GM18499 (cell line): ENCODE measurements around the gene CDH13.

Source experiments
- ATAC-seq: cut with Tn5 transposase; IDR thresholded peaks from one replicate; pipeline ENCODE4 v1.9.1; 2021; ENCODE audit warnings: moderate number of reproducible peaks; ENCODE audit not compliant: insufficient read depth, unreplicated experiment

The CDH13 gene

GRCh38 chr16:83125999-83126568 is 499.3 kb downstream of the CDH13 start:
- ATAC-seq: no peak

GRCh38 chr16:83128041-83128440 is 501.3 kb downstream of the CDH13 start:
- ATAC-seq: no peak

DNA sequence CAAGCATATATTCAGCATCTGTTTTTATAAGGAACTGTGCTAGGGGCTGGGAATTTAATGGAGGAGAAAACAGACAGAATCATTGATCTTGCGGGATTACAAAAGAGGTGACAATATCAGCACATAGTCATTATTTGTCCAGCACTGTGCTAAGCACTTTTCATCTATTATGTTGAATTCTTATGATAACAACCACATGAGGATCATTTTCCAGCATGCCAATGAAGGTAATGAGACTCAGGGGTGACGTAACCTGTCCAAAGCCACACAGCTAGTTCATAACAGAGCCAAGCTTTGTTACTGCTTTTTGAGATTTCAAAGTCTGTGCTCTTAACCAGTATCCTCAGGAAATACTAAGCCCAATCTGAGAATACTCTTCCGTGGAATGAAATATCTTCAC is 503.3 kb downstream of the CDH13 start:
- no peak for ATAC-seq

DNA sequence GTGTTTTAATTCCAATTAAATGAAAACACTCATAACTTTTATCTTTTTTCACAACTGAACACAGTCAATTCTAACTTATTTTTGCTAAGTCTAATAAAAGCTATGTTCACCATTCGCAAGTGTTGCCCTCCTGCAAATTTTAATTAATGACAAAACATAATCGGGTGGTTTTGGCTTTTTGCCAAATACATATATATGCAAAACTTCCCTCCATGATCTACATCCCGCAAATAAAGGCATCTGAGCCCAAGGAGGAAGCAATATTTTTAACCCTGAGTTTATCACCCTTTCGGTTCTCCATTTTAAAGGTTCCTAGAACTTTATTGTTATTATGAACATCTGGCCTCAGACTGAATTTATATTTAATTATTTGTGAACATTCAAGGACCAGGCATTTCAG is 507.9 kb downstream of the CDH13 start:
- ATAC-seq: no peak

- ATAC-seq: no peak
Measured at GRCh38 chr16:83136419-83136818, 509.6 kb downstream of the CDH13 start.

GRCh38 chr16:83136924-83137323 is 510.2 kb downstream of the CDH13 start:
- no peak for ATAC-seq

- no peak for ATAC-seq
Measured at GRCh38 chr16:83137326-83137781, 510.6 kb downstream of the CDH13 start.

- ATAC-seq: no peak
Measured at GRCh38 chr16:83137894-83138293, 511.1 kb downstream of the CDH13 start.

GRCh38 chr16:83138512-83138911 is 511.7 kb downstream of the CDH13 start:
- ATAC-seq: no peak

- no peak for ATAC-seq
Measured at GRCh38 chr16:83138976-83139690, 512.4 kb downstream of the CDH13 start.

DNA sequence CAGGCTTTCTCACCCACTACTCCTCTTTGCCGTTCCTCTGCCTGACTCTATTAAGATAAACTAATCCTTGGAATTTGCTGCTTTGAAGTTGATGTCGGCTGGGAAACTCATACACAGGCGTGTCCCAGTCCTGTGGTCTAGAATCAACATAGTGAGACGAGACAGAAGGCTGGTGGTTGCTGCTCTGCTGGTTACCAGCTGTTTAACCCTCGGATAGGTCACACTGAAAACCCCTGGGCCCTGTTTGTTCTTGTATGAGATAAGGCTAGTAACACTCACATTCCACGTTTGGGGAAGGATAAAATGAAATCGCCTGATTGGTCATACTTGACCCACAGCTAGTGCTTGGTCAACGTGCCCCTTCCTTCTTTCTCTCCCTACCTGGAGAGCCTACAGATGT is 517.0 kb downstream of the CDH13 start:
- no peak for ATAC-seq

DNA sequence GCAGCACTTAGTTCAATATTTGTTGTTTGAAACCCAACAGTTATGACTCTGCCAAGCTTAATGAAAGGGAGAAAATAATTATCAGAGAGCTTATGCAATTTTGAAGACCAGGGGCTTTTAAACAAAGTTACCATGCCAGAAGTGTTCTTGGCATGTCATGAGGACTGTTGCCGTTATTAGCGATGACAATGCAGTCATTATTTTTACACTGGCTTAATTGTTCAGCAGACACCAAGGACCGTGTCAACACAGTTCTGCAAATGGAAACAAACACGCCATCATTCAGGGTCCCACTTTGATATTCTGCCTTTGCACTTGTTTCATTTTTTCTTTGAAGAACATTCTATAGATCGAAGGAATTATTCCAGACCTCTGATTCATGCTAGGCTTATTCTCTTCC is 518.5 kb downstream of the CDH13 start:
- ATAC-seq: no peak

- ATAC-seq: no peak
Measured at GRCh38 chr16:83147244-83147643, 520.5 kb downstream of the CDH13 start.

DNA sequence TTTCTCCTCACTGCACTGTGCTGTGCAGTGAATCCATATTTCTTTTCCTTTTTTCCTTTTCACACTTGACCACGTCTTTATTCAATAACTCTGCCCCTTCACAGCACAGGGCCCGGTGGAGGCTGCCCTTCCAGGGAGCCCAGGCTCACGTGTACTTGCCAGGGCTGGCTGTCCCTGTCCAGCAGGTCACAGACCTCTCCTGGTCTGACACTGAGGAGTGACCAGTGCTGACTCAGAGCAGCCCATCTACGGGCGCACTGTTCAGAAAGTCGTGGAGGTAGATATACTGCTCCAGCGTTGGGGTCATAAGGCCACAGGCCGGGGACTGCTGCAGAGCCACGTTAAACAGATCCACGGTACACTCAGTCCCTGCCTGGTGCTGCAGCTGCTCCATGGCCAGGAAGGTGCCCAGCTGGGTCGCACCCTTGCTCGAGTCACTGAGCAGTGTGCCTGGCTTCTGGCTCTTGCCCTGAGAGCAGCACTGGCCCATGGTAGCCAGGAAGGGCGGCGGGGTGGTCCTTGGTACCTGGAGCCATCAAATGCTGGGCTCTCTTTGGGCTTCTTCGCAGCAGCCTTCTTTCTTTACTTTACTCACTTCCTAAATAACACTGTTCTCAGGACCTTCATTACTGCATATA is 531.7 kb downstream of the CDH13 start:
- ATAC-seq: no peak

DNA sequence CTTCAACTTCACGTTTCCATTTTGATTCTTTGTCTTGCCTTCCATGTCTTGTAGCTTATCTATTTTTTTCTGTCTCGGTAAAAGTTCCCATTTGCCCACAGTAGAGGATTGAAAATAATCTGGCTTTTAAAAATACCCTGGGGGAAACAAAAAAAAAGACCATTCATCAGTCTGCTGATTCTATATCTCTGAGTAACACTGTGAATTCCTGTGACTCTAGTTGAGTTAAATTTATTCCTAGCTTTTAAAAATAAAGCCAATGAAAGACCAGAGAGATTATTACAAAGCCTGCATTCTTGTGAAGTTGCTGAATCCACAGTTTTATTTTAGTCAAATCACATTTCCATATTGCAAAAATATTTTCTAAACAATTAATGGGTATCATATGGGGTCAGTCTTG is 532.3 kb downstream of the CDH13 start:
- no peak for ATAC-seq

DNA sequence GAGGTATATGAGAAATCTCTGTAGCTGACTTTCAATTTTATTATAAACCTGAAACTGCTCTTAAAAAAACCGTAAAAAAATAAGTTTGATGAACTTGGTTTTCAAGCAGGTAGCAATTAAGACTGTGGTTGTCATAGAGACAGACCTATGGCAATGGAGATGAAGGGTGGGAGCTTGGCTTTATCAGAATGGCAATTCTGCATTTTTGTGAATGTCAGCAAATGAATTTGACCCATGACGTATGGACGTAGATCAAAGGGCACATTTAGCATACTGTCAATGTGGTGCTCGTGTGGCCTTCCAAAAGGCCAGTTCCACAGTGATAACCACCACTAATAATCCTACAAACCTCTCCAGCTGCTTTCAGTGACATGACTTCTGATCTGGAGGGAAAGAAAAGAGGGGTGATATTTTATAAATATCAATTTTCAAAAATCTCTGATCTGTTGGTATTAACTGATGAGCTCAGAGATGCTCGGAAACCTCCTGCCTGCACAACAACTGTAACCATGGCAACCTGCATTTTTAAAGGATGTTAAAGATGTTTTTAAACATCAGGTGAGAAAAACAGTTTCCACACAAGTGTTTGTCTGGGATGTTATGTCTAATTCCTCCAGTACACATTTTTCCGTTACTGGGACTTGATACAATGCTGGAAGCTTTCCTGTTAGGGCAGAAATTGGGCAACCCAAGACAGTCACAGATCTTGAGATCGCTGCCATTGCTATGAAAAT is 533.7 kb downstream of the CDH13 start:
- ATAC-seq: no peak

DNA sequence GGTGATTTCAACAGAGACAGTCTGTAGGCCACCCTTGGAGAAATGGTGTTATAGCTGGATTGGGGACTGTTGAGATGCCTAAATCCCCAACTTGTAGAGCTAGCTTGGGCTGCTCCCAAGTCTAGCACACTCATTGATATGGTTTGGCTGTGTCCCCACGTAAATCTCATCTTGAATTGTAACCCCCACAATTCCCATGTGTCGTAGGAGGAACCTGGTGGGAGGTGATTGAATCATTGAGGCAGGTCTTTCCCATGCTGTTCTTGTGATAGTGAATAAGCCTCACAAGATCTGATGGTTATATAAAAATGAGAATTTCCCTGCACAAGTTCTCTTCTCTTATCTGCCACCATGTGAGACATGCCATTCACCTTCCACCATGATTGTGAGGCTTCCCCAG is 536.0 kb downstream of the CDH13 start:
- no peak for ATAC-seq

GRCh38 chr16:83164816-83165215 is 538.0 kb downstream of the CDH13 start:
- no peak for ATAC-seq

- no peak for ATAC-seq
Measured at GRCh38 chr16:83171396-83171795, 544.6 kb downstream of the CDH13 start.

- no peak for ATAC-seq
Measured at GRCh38 chr16:83174671-83175070, 547.9 kb downstream of the CDH13 start.

DNA sequence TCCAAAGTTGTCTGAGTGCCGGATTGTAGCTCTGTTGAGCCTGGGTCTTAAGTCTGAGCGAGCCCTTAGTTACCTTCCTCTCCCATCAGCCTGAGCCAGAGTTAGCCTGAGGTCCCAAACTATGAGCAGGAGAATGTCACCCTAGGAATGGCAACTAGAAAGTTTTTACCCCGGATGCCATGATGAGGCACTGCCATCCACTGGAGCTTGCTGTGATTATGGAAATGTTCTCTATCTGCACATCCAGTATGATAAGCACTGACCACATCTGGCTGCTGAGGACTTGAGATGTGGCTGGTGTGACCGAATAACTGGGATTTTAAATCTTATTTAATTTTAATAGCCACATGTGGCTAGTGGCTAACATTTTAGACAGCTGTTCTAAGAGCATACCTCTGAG is 550.0 kb downstream of the CDH13 start:
- no peak for ATAC-seq
